Neural crest cell (in vitro differentiated cells): ENCODE measurements around the gene HDAC10. TPM values are rescaled to one million over a fixed set of nuclear protein-coding genes. Genes with fewer than 3 reads are reported as not detected.

Source experiments
- DNase-seq: peaks from one replicate; pipeline ENCODE4 v3.0.0; 2021; ENCODE audit warnings: low read depth, mixed read lengths, low spot score
- H3K27ac Mint-ChIP-seq: one replicate; pipeline ENCODE4 v1.8.0; 2021; ENCODE audit warnings: mild to moderate bottlenecking, mixed read lengths; ENCODE audit not compliant: unreplicated experiment
- H3K27me3 Mint-ChIP-seq: 2 replicates; pipeline ENCODE4 v1.8.0; 2021; ENCODE audit warnings: low read depth, mild to moderate bottlenecking, mixed read lengths
- H3K36me3 Mint-ChIP-seq: 2 replicates; pipeline ENCODE4 v1.8.0; 2021; ENCODE audit warnings: low read depth, mild to moderate bottlenecking, mixed read lengths
- H3K4me1 Mint-ChIP-seq: 2 replicates; pipeline ENCODE4 v1.8.0; 2021; ENCODE audit warnings: mixed read lengths
- H3K4me3 Mint-ChIP-seq: one replicate; pipeline ENCODE4 v1.8.0; 2021; ENCODE audit warnings: mild to moderate bottlenecking, mixed read lengths
- H3K9me3 Mint-ChIP-seq: 2 replicates; pipeline ENCODE4 v1.8.0; 2021; ENCODE audit warnings: mixed read lengths
- CTCF ChIP-seq: fragments of 200-600 bp; sonication (generic); conservative IDR thresholded peaks from 2 replicates; pipeline ENCODE4 v1.5.0; 2021; ENCODE audit warnings: antibody characterized with exemption, mild to moderate bottlenecking
- total RNA-seq: library from RNA; stranded (reverse); gene quantifications from 2 replicates; pipeline ENCODE4 v1.2.1, GENCODE V29; 2021

The HDAC10 gene
- total RNA-seq, 1 donor from 2014 or later = 52.9 TPM

GRCh38 chr22:50209893-50210292 lies 41.2 kb downstream of the HDAC10 start:
- Mint-ChIP-seq H3K27ac (no peak overlapping the region), H3K4me3 (peak overlapping the region; percentile 77), H3K27me3 (peaks cover 4% of the 10 kb centered on the region), H3K9me3 (no peaks in the 10 kb centered on the region), H3K4me1 (peaks cover 13% of the 10 kb centered on the region), H3K36me3 (peaks cover 27% of the 10 kb centered on the region)
- TF ChIP-seq CTCF = peak; percentile 88
- peak; percentile 71 for DNase-seq

DNA sequence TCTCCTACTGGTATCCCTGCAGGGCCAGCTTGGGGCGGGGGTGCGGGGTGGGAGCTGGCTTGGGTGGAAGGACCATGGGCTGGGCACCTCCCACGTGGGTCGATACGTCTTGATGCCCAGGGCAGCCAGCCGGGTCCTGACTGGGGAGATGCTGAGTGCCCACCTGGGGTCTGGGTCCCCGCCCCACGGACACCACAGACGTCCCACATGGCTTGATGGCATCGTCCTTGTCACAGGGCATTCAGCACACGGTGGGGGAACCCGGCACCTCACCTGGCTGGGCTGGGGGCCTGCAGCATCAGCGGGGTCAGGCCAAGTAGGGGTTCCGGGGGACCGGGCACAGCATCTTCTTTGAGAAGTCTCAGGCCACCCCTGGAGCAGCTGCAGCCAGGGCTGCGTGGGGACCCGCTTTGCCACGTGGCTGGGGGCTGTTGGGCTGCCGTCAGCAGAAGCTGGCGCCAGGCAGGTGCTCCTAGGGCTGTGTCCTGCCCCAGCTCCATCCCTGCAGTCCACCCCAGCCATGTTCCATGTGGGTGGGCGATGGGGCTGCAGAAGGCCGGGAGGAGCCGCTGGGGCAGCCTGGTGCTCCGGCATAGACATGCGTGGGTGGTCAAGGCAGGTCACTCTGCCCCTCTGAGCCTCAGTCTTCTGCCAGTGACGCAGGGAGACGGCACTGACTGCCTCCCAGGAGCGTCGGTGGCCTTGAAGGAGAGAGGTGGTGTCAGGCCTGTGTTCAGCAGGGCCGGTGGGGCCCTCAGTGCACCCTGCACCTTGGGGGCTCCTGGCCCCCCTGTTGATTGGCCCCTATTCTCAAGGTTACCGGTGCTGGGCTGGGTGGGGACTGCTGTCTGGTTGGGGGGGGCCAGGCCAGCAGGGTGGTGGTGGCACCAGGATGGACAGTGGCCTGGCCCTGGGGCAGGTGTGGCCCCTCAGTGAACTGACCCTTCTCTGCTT lies 41.8 kb downstream of the HDAC10 start:
- H3K27ac Mint-ChIP-seq = no peak overlapping the region
- H3K36me3 Mint-ChIP-seq = peaks cover 24% of the 10 kb centered on the region
- DNase-seq = no peak
- no peaks in the 10 kb centered on the region for H3K9me3 Mint-ChIP-seq
- peaks cover 15% of the 10 kb centered on the region for H3K4me1 Mint-ChIP-seq
- no peak for TF ChIP-seq CTCF
- peak overlapping the region; percentile 77 for H3K4me3 Mint-ChIP-seq
- H3K27me3 Mint-ChIP-seq = peaks cover 4% of the 10 kb centered on the region

- no peak for DNase-seq
- Mint-ChIP-seq H3K4me1 (peaks cover 15% of the 10 kb centered on the region), H3K4me3 (peak overlapping the region; percentile 23), H3K27me3 (peaks cover 4% of the 10 kb centered on the region), H3K36me3 (peaks cover 26% of the 10 kb centered on the region), H3K27ac (no peak overlapping the region), H3K9me3 (no peaks in the 10 kb centered on the region)
- no peak for TF ChIP-seq CTCF
Observed at GRCh38 chr22:50208430-50208938, 42.6 kb downstream of the HDAC10 start.

- H3K27ac Mint-ChIP-seq = no peak overlapping the region
- peak overlapping the region; percentile 38 for H3K4me3 Mint-ChIP-seq
- H3K27me3 Mint-ChIP-seq = peaks cover 4% of the 10 kb centered on the region
- TF ChIP-seq CTCF = no peak
- H3K4me1 Mint-ChIP-seq = peaks cover 17% of the 10 kb centered on the region
- DNase-seq = no peak
- peaks cover 26% of the 10 kb centered on the region for H3K36me3 Mint-ChIP-seq
- no peaks in the 10 kb centered on the region for H3K9me3 Mint-ChIP-seq
Observed at GRCh38 chr22:50207383-50208140, 43.5 kb downstream of the HDAC10 start.

DNA sequence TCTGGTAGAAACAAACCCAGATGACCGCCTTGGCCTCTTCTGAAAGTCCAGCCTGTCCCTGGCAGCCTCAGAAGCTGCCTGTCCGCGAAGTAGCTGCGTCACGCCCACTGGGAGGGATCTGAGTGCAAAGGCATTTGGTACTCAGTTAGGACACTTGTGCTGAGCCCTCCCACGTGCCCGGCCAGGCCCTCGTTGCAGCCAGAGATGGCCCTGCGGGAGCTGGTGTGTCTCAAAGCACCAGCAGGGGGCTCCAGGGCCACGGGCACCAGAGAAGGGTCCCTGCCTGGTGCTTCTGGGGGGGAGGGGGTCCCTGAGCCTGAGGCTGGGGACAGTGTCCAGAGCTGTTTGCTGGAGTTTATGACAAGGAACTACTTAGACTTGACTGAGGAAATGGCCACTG lies 44.5 kb downstream of the HDAC10 start:
- Mint-ChIP-seq H3K9me3 (no peaks in the 10 kb centered on the region), H3K4me3 (peak overlapping the region; percentile 56), H3K4me1 (peaks cover 26% of the 10 kb centered on the region), H3K27ac (no peak overlapping the region), H3K36me3 (peaks cover 22% of the 10 kb centered on the region), H3K27me3 (peaks cover 4% of the 10 kb centered on the region)
- peak; percentile 63 for TF ChIP-seq CTCF
- peak; percentile 42 for DNase-seq
